HG03571 (cell line): ENCODE data around the gene POLR2E.

Source experiments
- ATAC-seq: cut with Tn5 transposase; IDR thresholded peaks from one replicate; pipeline ENCODE4 v1.9.1; 2021; ENCODE audit not compliant: unreplicated experiment

POLR2E gene

DNA sequence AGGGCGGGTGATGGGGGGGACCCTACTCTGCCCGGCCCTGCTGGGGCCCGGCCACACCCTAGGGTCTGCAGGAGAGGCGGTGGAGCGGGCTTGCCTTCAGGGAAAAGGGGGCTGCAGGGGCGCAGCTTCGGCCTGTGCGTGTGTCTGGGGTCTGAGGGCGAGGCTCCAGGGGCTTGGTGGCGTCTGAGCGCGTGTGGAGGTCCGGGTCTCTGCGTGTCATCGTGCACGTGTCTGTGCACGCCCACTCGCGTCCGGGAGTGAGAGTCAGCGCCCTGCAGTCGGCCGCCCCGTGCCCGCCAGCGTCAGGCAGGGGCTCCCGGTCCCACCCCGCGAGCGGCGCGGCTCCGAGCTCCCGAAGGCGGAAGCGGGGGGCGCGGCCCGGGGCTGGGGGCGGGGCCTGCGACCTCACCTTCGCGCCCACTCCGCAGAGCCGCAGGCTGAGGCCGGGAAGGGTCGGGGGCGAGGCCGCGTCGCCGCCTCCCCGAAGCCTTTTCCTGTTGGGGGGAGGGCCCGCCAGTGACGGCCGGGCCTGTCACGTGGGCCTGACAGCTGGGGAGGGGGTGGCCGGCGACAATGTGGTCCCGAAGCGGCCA lies 28.3 kb downstream of the POLR2E start, which contains the start of gene ARHGAP45:
Gene ARHGAP45 (plus strand): TSS at position 420 of the 593 bp plus-strand sequence. CDS start 239 bp downstream, outside the sequence.
- peak; percentile 38 for ATAC-seq

- ATAC-seq: no peak
Observed at GRCh38 chr19:1066251-1066747, 28.9 kb downstream of the POLR2E start.

- no peak for ATAC-seq
Observed at GRCh38 chr19:1065606-1066109, 29.5 kb downstream of the POLR2E start.

- no peak for ATAC-seq
Observed at GRCh38 chr19:1064661-1065605, 30.2 kb downstream of the POLR2E start.

DNA sequence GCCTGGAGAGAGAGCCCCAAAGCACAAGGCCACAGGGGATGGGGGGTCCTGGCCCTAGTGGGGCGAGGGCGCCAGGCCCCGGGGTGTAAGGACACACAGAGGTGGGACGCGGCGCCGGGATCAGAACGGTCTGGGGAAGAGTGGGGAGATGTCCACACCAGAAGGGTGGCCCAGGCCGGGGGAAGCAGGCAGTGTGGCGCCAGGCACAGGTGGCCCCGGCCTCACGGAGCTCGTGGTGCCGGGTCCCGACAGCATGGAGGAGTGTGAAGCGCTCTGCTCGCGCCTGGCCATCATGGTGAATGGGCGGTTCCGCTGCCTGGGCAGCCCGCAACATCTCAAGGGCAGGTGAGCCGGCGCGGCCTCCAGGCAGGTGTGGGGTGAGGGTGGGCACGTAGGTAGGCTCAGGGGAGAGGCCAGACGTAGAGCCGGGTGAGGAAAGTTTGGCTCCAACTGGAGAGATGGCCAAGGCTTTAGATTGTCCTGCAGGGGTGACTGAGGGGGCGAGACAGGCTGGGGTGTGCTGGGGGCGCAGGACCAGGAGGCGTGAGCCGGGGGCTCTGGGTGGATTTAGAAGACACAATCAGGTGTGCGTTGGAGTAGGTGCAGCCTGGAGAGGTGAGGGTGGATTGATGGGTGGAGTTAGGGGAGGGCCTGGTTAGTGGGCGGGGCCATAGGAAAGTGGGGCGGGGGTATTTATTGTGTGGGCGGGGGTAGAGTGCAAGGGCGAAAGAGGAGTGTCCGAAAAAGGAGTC lies 31.1 kb downstream of the POLR2E start:
- ATAC-seq: no peak

GRCh38 chr19:1063030-1063908 lies 31.9 kb downstream of the POLR2E start:
- ATAC-seq: no peak

- ATAC-seq: no peak
Observed at GRCh38 chr19:1062387-1063029, 32.7 kb downstream of the POLR2E start.

DNA sequence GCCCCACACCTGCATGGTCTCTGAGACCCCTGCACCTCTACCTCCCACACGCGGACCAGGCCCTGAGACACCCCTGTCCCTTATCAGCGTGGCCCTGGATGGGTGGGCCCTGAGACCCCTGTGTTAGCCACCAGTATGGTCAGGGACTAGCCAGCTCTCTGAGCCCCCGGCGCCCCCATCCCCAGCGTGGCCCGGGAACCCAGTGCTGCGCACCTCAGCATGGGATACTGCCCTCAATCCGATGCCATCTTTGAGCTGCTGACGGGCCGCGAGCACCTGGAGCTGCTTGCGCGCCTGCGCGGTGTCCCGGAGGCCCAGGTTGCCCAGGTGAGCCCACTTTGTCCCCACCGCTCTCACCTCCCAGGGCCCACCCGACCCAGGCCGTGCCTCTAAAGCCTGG lies 33.2 kb downstream of the POLR2E start:
- ATAC-seq: no peak

DNA sequence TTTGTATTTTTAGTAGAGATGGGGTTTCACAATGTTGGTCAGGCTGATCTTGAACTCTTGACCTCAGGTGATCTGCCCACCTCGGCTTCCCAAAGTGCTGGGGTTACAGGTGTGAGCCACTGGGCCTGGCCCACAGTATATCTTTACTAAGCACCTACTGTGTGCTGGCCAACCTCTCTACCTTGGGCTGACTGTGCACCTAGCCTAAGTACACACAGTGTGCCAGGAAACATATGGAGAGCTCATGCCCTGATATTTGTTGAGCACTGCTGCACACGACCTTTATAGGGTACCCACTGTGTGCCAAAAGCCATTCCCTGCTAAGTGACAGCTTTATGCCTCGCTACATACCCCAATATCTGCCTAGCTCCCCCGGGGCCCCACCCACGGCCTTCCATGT lies 34.5 kb downstream of the POLR2E start:
- no peak for ATAC-seq

DNA sequence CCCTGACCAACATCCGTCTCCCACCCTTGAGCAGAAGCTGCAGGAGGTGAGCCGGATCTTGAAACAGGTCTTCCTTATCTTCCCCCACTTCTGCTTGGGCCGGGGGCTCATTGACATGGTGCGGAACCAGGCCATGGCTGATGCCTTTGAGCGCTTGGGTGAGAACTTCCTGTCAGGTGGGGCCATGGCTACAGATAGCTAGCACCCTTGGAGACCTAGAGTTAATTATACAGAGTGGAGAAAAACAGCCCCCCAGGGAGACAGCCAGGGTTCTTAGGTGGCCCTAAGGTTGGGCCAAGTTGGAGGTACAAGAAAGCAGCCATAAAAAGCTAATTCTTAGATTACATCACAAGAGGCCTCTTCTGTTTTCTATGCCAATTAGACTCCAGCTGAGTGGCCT lies 37.1 kb downstream of the POLR2E start:
- ATAC-seq: no peak

GRCh38 chr19:1057176-1057855 lies 37.9 kb downstream of the POLR2E start:
- no peak for ATAC-seq

- no peak for ATAC-seq
Observed at GRCh38 chr19:1055886-1056620, 39.1 kb downstream of the POLR2E start.

- ATAC-seq: no peak
Observed at GRCh38 chr19:1055028-1055425, 40.1 kb downstream of the POLR2E start.

DNA sequence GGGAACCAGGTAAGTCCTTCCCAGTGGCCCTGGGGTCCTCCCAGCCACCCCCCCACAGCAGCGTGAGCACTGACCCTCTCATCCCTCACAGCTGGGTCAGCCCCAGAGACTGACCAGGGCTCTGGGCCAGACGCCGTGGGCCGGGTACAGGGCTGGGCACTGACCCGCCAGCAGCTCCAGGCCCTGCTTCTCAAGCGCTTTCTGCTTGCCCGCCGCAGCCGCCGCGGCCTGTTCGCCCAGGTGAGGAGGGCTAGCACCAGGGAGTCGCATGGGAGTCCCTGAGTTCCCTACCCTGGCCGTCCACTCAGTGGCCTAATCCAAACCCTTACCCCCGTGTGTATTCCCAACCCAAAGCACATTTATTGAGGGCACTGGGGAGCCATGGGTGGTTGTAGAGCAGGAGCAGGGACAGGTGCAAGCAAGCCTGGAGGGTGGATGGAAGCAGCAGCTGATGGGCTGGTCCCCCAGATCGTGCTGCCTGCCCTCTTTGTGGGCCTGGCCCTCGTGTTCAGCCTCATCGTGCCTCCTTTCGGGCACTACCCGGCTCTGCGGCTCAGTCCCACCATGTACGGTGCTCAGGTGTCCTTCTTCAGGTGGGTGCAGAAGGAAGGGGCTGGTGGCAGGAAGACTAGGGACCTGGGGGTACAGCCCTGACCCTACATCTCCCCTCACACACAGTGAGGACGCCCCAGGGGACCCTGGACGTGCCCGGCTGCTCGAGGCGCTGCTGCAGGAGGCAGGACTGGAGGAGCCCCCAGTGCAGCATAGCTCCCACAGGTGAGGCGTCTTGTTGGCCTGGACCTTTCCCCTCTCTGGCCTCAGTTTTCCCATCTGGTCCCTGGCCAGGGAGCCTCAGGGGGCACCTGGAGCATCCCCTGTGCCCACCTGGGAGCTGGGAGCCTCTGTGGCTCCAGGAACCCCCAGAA lies 40.8 kb downstream of the POLR2E start:
- no peak for ATAC-seq

GRCh38 chr19:1053176-1054101 lies 41.7 kb downstream of the POLR2E start:
- no peak for ATAC-seq

DNA sequence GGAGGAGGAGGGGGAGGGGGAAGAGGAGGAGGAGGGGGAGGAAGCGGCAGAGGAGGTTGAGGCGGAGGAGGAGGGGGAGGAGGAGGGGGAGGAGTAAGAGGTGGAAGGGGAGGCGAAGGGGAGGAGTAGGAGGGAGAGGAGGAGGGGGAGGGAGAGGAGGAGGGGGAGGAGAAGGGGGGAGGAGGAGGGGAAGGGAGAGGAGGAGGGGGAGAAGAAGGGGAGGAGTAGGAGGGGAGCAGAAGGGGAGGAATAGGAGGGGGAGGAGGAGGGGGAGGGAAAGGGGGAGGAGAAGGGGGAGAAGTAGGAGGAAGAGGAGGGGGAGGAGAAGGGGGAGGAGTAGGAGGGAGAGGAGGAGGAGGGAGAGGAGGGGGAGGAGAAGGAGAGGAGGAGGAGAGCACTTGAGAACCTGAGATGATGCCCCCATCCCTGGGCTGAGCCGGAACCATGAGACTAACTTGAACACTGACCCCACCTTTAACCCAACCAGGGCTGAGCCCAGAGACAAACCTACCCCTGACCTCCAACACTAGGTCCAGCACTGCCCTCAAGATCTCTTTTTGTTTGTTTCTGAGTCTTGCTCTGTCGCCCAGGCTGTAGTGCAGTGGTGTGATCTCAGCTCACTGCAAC lies 42.7 kb downstream of the POLR2E start:
- no peak for ATAC-seq
